HUES64 (cell line): ENCODE results near the gene HERPUD2.
"Not testable (repeated sequence)": the region's sequence is repeated elsewhere in the genome, so short reads cannot be mapped to it uniquely, and the experiment has no call there.

Experiments used
- H3K27ac ChIP-seq: 2 replicates; pipeline ENCODE4 v1.7.0; 2013; ENCODE audit warnings: low read depth, low read length, inconsistent platforms
- H3K27me3 ChIP-seq: 2 replicates; pipeline ENCODE4 v1.6.1; 2013; ENCODE audit warnings: mild to moderate bottlenecking, low read length; ENCODE audit not compliant: insufficient read depth
- H3K36me3 ChIP-seq: 2 replicates; pipeline ENCODE4 v1.6.1; 2013; ENCODE audit warnings: mild to moderate bottlenecking, low read length; ENCODE audit not compliant: insufficient read depth
- H3K4me1 ChIP-seq: 2 replicates; pipeline ENCODE4 v1.6.1; 2013; ENCODE audit warnings: mild to moderate bottlenecking, low read length, moderate library complexity; ENCODE audit not compliant: insufficient read depth
- H3K4me3 ChIP-seq: 2 replicates; pipeline ENCODE4 v1.5.1; 2013; ENCODE audit warnings: mild to moderate bottlenecking, low read length, moderate library complexity
- H3K9ac ChIP-seq: 2 replicates; pipeline ENCODE4 v1.6.1; 2013; ENCODE audit warnings: mild to moderate bottlenecking, low read depth, low read length
- H3K9me3 ChIP-seq: 2 replicates; pipeline ENCODE4 v1.6.1; 2013; ENCODE audit warnings: low read depth, low read length; ENCODE audit not compliant: insufficient read depth
- WGBS: fragments of 150-250, 120-280 bp; methylation state at CpG from one replicate; pipeline ENCODE4 v1.1.7; 2013; ENCODE audit warnings: missing lambda C conversion rate; 5-methylcytosine and 5-hydroxymethylcytosine counted together

Gene HERPUD2

DNA sequence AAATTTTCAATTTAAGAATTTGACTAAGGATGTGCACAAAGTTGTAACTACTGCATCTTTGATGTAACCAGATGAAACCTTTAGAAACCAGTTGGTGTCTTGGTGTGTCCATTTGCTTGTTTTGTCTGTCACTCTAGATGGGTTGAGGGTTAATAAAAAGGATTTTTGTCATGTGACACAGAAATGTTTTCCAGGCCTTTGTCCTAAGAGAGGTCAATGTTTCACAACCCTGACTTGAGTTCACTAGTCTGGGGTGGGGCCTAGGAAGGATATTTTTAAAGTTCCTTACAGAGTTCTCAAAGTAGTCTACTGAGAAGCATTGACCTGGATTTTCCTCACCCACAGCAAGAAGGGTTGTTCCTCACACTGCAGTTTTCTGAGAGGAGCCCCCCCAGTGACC, 90.3 kb downstream of the HERPUD2 start:
- Histone ChIP-seq H3K9me3 (no peaks in the 10 kb centered on the region), H3K4me3 (no peak overlapping the region), H3K27ac (no peak overlapping the region), H3K4me1 (no peaks in the 10 kb centered on the region), H3K36me3 (no peaks in the 10 kb centered on the region), H3K27me3 (no peaks in the 10 kb centered on the region), H3K9ac (no peak overlapping the region)

DNA sequence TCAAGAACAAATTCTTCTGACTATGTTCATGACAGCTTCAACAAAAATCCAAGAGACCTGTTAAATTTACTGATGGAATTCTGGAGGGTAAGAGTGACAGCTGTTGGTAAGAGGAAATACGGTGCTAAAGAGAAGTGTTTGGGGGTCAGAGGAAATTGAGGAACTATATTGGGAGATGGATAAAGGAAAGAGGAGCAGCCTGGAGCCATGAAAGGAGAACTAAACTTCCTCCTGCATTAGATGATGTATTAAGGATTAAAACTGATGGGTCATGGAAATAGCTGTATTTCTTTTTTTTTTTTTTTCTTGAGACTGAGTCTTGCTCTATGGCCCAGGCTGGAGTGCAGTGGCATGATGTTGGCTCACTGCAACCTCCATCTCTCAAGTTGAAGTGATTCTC, 95.3 kb downstream of the HERPUD2 start:
- H3K9me3 ChIP-seq = no peaks in the 10 kb centered on the region
- no peaks in the 10 kb centered on the region for H3K36me3 ChIP-seq
- no peaks in the 10 kb centered on the region for H3K27me3 ChIP-seq
- WGBS = 81% methylated on average over 1 of the region's 1 CpG
- H3K9ac ChIP-seq = no peak overlapping the region
- H3K4me3 ChIP-seq = no peak overlapping the region
- no peak overlapping the region for H3K27ac ChIP-seq
- H3K4me1 ChIP-seq = no peaks in the 10 kb centered on the region

DNA sequence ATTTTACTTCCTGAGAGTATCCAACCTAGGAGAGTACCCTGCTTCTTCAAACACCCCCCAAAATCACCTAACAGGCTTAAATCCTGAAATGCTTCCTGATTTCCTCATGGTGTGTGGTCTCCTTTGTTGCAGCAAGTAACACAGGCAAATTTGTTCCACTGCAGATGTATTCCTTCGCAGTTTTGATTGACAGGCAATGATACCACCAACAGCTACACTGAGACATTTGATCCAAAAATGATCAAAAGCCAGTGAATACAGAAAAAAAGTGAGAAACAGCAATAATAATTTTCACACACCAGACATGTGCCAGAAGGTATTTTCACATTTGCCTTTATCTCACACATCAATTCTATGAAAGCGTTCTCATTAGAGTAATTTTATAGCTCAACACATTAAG, 95.9 kb downstream of the HERPUD2 start:
- H3K36me3 ChIP-seq = no peaks in the 10 kb centered on the region
- H3K27me3 ChIP-seq = no peaks in the 10 kb centered on the region
- H3K4me1 ChIP-seq = no peaks in the 10 kb centered on the region
- WGBS = 44% methylated on average over 2 of the region's 2 CpGs
- H3K27ac ChIP-seq = no peak overlapping the region
- no peak overlapping the region for H3K9ac ChIP-seq
- no peaks in the 10 kb centered on the region for H3K9me3 ChIP-seq
- H3K4me3 ChIP-seq = no peak overlapping the region

DNA sequence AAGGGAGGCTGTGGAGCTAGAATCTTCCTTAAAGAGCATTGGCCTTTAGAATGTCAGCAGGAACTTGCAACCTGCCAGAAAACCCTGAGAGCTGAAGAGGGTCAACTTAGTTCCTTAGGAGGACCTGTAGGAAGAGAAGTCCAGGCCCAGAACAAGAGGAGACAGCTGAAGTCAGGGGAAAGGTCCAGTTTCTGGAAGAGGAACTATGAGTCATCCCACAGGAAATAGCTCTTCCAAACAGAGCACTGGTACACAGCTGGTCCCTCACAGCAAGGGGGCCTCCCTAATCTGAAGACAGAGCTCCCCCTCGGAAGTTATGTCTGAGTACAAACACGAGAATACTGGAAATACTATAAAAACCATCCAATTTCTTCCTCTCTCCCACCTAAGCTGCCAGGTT, 98.9 kb downstream of the HERPUD2 start:
- H3K4me1 ChIP-seq = no peaks in the 10 kb centered on the region
- H3K9ac ChIP-seq = no peak overlapping the region
- H3K4me3 ChIP-seq = no peak overlapping the region
- no peaks in the 10 kb centered on the region for H3K9me3 ChIP-seq
- H3K27me3 ChIP-seq = no peaks in the 10 kb centered on the region
- no peak overlapping the region for H3K27ac ChIP-seq
- H3K36me3 ChIP-seq = no peaks in the 10 kb centered on the region
- WGBS = 72% methylated on average over 2 of the region's 2 CpGs

DNA sequence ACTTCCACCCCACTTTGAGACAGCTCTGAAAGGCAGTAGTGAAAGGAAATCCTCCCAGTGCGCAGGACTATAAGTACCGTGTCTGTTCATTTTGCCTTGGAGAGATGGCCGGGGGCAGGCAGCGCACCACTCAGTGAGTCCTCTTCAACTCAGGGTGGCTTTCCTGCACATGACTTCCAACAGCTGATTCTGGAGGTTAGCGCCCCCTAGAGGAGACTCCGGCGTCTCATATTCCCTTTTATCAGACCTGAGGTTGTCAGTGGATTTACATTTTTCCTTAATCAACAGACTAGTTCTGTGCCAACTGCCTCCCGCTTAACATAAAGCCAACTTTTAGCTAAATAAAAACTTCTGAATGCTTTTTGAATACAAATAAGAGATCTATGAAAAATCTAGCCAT, 101.0 kb downstream of the HERPUD2 start:
- Histone ChIP-seq H3K9ac (no peak overlapping the region), H3K4me1 (no peaks in the 10 kb centered on the region), H3K36me3 (no peaks in the 10 kb centered on the region), H3K27me3 (no peaks in the 10 kb centered on the region), H3K27ac (no peak overlapping the region), H3K9me3 (no peaks in the 10 kb centered on the region), H3K4me3 (no peak overlapping the region)
- WGBS = 75% methylated on average over 8 of the region's 8 CpGs

DNA sequence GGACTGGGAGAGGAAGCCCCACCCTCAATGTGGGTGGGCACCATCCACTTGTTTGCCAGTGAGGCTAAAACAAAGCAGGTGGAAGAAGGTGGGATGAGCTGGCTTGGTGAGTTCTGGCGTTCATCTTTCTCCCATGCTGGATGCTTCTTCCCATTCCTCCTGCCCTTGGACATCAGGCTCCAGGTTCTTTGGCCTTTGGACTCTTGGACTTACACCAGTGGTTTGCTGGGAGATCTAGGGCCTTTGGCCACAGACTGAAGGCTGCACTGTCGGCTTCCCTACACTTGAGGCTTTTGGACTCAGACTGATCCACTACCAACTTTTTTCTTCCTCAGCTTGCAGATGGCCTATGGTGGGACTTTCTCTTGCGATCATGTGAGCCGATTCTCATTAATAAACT, 106.3 kb downstream of the HERPUD2 start:
- no peaks in the 10 kb centered on the region for H3K36me3 ChIP-seq
- no peaks in the 10 kb centered on the region for H3K4me1 ChIP-seq
- no peaks in the 10 kb centered on the region for H3K27me3 ChIP-seq
- WGBS = 94% methylated on average over 4 of the region's 4 CpGs
- H3K4me3 ChIP-seq = no peak overlapping the region
- no peak overlapping the region for H3K9ac ChIP-seq
- no peaks in the 10 kb centered on the region for H3K9me3 ChIP-seq
- no peak overlapping the region for H3K27ac ChIP-seq

DNA sequence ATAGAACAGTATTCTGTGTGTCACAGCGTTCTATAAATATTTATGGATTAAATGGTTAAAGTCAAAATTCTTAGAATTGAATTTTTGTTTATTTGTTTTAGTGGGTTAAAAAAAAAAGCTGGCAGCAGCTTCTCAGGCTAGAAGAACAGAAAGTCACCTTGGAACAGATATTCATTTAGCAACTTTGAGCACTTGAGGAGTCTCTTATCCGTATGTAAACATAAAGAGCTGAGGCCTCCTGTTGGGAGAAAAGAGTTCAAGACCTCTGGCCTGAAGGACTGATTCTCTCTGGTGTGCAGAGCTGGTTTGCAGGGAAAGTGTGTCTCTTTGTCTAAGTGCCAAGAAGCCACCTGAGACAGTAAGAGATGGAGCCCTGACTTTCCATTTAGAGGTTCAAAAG, 109.9 kb downstream of the HERPUD2 start:
- H3K4me1 ChIP-seq = no peaks in the 10 kb centered on the region
- no peak overlapping the region for H3K27ac ChIP-seq
- no peak overlapping the region for H3K4me3 ChIP-seq
- H3K9me3 ChIP-seq = no peaks in the 10 kb centered on the region
- 82% methylated on average over 2 of the region's 2 CpGs for WGBS
- no peaks in the 10 kb centered on the region for H3K27me3 ChIP-seq
- H3K9ac ChIP-seq = no peak overlapping the region
- H3K36me3 ChIP-seq = no peaks in the 10 kb centered on the region

DNA sequence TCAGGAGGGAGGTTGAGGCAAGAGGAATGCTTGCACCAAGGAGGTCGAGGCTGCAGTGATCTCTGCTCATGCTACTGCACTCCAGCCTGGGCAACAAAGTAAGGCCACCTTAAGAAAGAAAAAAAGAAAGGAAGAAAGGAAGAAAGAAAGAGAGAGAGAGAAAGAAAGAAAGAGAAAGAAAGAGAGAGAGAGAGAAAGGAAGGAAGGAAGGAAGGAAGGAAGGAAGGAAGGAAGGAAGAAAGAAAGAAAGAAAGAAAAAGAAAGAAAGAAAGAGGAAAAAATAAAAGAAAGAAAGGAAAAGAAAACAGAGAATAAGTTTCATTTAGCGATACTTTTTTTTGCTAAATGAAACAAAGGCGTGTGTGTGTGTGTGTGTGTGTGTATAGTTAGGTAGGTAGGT, 110.4 kb downstream of the HERPUD2 start:
- not testable (repeated sequence) for H3K9me3 ChIP-seq, H3K27ac ChIP-seq, H3K27me3 ChIP-seq, H3K4me1 ChIP-seq, H3K4me3 ChIP-seq, H3K36me3 ChIP-seq, H3K9ac ChIP-seq
- 89% methylated on average over 3 of the region's 3 CpGs for WGBS
